MCF 10A (cell line): Measurements from ENCODE around the gene NRG3. TPM values are rescaled to one million over a fixed set of nuclear protein-coding genes. Genes with fewer than 3 reads are reported as not detected.

ENCODE experiments used
- BruUV-seq: library from RNA; stranded (reverse); fragments of 400-500 nt; replicated peaks from 2 replicates; lab custom pipeline; 2021; lab: Mats Ljungman, UMichigan
- CTCF ChIA-PET: fragments of 300-600 bp; sonication (Branson Sonifier 250); formaldehyde crosslinking; extraction: SDS; loops from one replicate; lab custom pipeline; 2021; ENCODE audit warnings: antibody characterized with exemption, inconsistent platforms; lab: Yijun Ruan, JAX
- POLR2A ChIA-PET: fragments of 300-600, 350-650 bp; sonication (Branson Sonifier 250); formaldehyde crosslinking; extraction: SDS; loops from one replicate; lab custom pipeline; 2020; ENCODE audit warnings: antibody characterized with exemption, inconsistent platforms; lab: Yijun Ruan, JAX
- DNase-seq: peaks from one replicate; pipeline ENCODE4 v3.0.0-alpha.2; 2018; ENCODE audit not compliant: unreplicated experiment
- H3K27ac Mint-ChIP-seq: one replicate; pipeline ENCODE4 v1.8.0; 2022; ENCODE audit warnings: mild to moderate bottlenecking, low read depth, mixed read lengths; ENCODE audit not compliant: unreplicated experiment
- H3K27me3 Mint-ChIP-seq: one replicate; pipeline ENCODE4 v1.8.0; 2022; ENCODE audit warnings: mixed read lengths; ENCODE audit not compliant: insufficient read depth, unreplicated experiment
- H3K36me3 Mint-ChIP-seq: one replicate; pipeline ENCODE4 v1.8.0; 2022; ENCODE audit warnings: mild to moderate bottlenecking, moderate library complexity, mixed read lengths; ENCODE audit not compliant: insufficient read depth, unreplicated experiment
- H3K4me1 Mint-ChIP-seq: one replicate; pipeline ENCODE4 v1.8.0; 2022; ENCODE audit warnings: mixed read lengths; ENCODE audit not compliant: insufficient read depth, unreplicated experiment
- H3K4me3 Mint-ChIP-seq: one replicate; pipeline ENCODE4 v1.8.0; 2022; ENCODE audit warnings: mild to moderate bottlenecking, moderate library complexity, mixed read lengths; ENCODE audit not compliant: unreplicated experiment
- H3K9me3 Mint-ChIP-seq: one replicate; pipeline ENCODE4 v1.8.0; 2022; ENCODE audit warnings: mixed read lengths; ENCODE audit not compliant: unreplicated experiment
- CTCF ChIP-seq: fragments of 200-600 bp; IDR thresholded peaks from one replicate; pipeline ENCODE4 v1.8.0; 2022; ENCODE audit warnings: antibody characterized with exemption, mild to moderate bottlenecking; ENCODE audit not compliant: unreplicated experiment
- intact Hi-C: fragments of 100-400 bp; cut with micrococcal nuclease; formaldehyde crosslinking; loops from 2 replicates; pipeline ENCODE4 v1.14.1; 2022
- total RNA-seq: library from RNA; stranded (reverse); gene quantifications from 2 replicates; pipeline ENCODE4 v1.2.3, GENCODE V29; 2022

Gene NRG3
- total RNA-seq, 1 experiment from 2014 or later: not detected

GRCh38 chr10:82191653-82192052 is 316.7 kb downstream of the NRG3 start:
- CTCF ChIA-PET: no interaction called here
- peaks cover 7% of the 10 kb centered on the region for H3K4me1 Mint-ChIP-seq
- H3K9me3 Mint-ChIP-seq: peaks cover 18% of the 10 kb centered on the region
- POLR2A ChIA-PET: interaction anchor here (0.9 kb wide), 1 partner anchor 12 kb away, joined by 3 read pairs; no protein-coding TSS in a partner anchor
- intact Hi-C loops: no loop called here
- no peak overlapping the region for H3K4me3 Mint-ChIP-seq
- no TSS peak for BruUV-seq
- no peak for TF ChIP-seq CTCF
- H3K27me3 Mint-ChIP-seq: no peaks in the 10 kb centered on the region
- DNase-seq: no peak
- H3K27ac Mint-ChIP-seq: no peak overlapping the region
- H3K36me3 Mint-ChIP-seq: no peaks in the 10 kb centered on the region

DNA sequence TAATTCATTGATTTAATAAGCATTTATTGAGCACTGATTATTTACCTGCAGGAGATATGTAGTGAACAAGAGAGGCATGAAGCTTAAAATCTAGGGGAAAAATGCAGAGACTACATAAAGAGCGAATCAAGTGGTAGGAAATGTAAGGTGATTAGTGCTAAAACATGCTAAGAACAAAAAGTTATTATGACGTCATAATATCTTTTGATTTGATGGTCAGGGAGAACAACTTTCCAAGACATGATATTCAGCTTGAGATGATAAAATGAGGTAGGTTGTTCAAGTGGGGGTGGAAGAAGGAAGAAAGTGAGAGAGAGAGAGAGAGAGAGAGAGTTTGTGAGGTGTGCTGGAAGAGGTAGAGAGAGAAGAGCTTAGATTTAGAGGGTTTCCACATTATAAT is 317.7 kb downstream of the NRG3 start:
- H3K27me3 Mint-ChIP-seq: no peaks in the 10 kb centered on the region
- ChIA-PET POLR2A (no interaction called here), CTCF (interaction anchor here (0.6 kb wide), 2 partner anchors 27 to 318 kb away, joined by 3 read pairs; no protein-coding TSS in a partner anchor)

GRCh38 chr10:82194419-82194818 is 319.4 kb downstream of the NRG3 start:
- Mint-ChIP-seq H3K27me3 (no peaks in the 10 kb centered on the region), H3K4me3 (no peak overlapping the region), H3K4me1 (peaks cover 7% of the 10 kb centered on the region), H3K36me3 (no peaks in the 10 kb centered on the region), H3K27ac (no peak overlapping the region), H3K9me3 (peaks cover 6% of the 10 kb centered on the region)
- no TSS peak for BruUV-seq
- no peak for TF ChIP-seq CTCF
- DNase-seq: no peak
- ChIA-PET POLR2A (no interaction called here), CTCF (no interaction called here)
- intact Hi-C loops: no loop called here

More for the DNA sequence above, 317.7 kb downstream of the NRG3 start:
- intact Hi-C loops: no loop called here
- peaks cover 7% of the 10 kb centered on the region for H3K4me1 Mint-ChIP-seq
- no peak overlapping the region for H3K27ac Mint-ChIP-seq
- peaks cover 16% of the 10 kb centered on the region for H3K9me3 Mint-ChIP-seq
- DNase-seq: no peak
- no peak overlapping the region for H3K4me3 Mint-ChIP-seq
- BruUV-seq: no TSS peak
- H3K36me3 Mint-ChIP-seq: no peaks in the 10 kb centered on the region
- TF ChIP-seq CTCF: no peak

- no peak overlapping the region for H3K27ac Mint-ChIP-seq
- H3K4me1 Mint-ChIP-seq: peaks cover 15% of the 10 kb centered on the region
- no peak overlapping the region for H3K4me3 Mint-ChIP-seq
- ChIA-PET CTCF (interaction anchor here (0.9 kb wide), 1 partner anchor 1283 kb away, joined by 4 read pairs; no protein-coding TSS in a partner anchor), POLR2A (interaction anchor here (0.6 kb wide), 1 partner anchor 152 kb away, joined by 3 read pairs; no protein-coding TSS in a partner anchor)
- peak; percentile 47 for DNase-seq
- no peak for TF ChIP-seq CTCF
- no peaks in the 10 kb centered on the region for H3K27me3 Mint-ChIP-seq
- intact Hi-C loops: no loop called here
- H3K36me3 Mint-ChIP-seq: no peaks in the 10 kb centered on the region
- H3K9me3 Mint-ChIP-seq: no peaks in the 10 kb centered on the region
- BruUV-seq: no TSS peak
Observed at GRCh38 chr10:82206831-82207230, 331.8 kb downstream of the NRG3 start.
